HG02571 (cell line): Measurements from ENCODE around the gene OSCP1.
A peak's percentile ranks its signal among the peaks of the same experiment; 100 is the strongest.

Source experiments
- ATAC-seq: cut with Tn5 transposase; IDR thresholded peaks from one replicate; pipeline ENCODE4 v1.9.1; 2021; ENCODE audit warnings: mild to moderate bottlenecking, moderate library complexity; ENCODE audit not compliant: unreplicated experiment

Gene OSCP1

DNA sequence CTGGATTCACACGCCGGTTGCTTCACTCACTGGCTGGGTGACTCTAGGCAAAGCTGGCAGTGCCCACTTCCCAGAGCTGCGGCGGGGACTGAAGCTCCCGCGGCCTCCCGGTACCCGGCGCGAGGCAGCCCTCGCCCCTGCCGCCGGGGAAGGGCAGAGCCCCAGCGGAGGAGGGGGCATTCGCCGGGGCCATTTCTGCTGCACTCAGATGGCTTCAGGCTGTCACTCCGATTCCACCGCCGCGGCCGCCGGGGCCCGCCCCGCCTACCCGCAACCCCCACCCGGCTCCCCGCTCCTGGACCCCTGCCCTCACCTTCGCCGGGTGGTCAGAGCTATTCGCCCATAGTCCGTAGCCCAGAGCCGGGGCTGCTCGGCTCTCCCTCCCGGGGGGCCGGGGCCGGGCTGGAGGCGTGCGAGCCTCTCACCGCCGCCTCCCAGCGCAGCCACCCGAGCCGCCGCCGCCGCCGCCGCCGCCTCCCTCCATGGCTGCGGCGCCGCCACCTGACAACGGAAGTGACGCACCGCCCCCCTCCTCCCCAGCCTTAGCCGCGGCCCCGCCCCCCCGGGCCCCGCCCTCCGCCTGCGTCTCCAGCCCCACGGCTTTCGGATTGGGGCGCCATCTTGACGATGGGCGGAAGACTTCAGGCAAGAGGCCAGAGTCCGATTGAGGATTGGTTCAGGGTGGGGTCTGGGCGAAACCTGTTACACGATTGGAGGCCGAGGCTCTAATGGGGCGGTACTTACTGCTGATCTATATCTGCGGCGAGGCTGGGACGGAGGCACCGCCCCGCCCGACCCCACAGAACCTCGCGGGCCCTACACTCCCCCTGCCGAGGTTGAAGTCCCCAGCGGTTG is 64.6 kb downstream of the OSCP1 start, which contains the start of gene STK40:
STK40 (minus strand) TSS at position 515 of the 855 bp plus-strand sequence. CDS start 24,592 bp downstream, outside the sequence.
- ATAC-seq, result peak; percentile 92

DNA sequence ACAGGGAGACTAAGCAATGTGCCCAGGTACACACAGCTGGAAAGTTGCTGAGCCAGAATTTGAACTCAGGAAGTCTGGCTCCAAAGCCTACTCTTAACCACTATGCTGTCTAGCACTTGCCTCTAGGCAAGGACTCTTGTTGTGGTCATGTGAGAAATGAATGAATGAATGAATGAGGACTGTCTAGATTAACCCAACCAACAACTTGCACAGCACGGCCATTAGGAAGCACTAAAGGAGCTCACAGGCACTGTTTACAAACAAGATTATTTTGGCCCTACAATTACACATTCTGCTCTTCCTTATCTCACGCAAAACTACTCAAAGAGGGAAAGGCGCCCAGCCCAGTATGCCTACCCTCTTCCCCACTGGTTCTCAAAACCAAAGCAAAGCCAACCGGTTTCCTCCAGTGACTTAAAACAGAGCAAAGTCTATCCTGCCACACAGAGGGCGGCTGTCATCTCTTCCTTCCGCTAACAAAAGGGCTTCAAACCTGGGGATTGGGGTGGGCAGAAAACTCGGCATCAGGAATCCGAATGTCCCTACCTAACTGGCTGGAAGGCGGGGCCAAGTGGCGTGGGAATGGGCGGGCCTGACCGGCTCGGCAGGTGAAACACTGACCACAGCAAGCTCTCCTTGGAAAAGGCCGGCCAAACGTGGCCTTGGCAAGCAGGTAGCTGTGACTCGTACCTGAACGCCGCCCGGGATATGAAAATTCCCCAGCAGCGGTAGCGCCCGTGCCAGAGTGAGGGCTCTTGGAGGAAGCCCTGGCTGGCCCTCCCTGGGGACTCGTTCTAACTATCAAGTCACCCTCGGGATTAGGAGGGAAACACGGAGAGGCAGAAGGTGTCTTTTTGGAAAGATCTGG is 65.5 kb downstream of the OSCP1 start:
- no peak for ATAC-seq

DNA sequence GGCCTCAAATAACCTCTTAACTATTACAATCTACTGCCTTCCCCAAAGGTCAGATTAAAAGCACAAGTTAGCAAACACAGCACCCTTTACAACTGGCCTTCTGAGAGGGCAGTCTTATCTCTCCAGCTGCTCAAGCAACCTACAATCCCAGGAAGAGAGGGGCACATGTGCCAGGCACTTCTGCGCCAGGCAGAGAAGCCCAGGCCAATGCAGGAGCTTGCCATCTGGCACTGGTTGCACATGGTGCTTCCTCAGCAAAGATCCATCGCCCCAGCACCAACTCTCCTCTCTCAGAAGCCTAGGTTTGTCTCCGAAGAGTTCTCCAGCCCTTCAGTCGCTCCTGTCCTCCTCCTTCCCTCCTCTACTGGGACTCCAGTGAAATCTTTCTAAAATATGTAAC is 67.0 kb downstream of the OSCP1 start:
- no peak for ATAC-seq

DNA sequence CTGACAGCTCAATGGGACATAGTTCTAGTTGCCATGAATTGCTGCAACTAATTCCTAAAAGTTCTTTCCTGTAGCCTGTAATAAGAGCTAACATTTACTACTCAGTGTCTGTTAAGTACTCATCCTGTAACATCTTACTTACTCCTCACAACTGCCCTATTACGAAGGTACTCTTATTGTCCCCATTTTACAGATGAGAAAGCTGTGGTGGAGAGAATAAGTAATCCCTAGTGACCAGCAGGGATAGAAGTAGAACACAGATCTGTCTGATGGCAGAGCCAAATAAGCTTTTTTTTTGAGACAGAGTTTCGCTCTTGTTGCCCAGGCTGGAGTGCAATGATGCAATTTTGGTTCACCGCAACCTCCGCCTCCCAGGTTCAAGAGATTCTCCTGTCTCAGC is 67.6 kb downstream of the OSCP1 start:
- ATAC-seq, result no peak

DNA sequence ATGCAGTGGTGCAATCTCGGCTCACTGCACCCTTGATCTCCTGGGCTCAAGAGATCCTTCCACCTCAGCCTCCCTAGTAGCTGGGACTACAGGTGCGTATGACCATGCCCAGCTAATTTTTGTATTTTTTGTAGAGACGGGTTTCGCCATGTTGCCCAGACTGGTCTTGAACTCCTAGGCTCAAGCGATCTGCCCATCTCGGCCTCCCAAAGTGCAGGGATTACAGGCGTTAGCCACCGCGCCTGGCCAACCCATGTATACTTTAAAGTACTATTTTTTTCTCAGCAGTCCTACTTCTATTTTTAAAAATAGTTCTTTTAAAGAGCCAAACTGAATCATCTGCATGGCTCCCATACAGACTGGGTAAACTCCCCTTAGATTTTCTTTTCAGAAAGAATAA is 68.0 kb downstream of the OSCP1 start:
- ATAC-seq, result no peak

DNA sequence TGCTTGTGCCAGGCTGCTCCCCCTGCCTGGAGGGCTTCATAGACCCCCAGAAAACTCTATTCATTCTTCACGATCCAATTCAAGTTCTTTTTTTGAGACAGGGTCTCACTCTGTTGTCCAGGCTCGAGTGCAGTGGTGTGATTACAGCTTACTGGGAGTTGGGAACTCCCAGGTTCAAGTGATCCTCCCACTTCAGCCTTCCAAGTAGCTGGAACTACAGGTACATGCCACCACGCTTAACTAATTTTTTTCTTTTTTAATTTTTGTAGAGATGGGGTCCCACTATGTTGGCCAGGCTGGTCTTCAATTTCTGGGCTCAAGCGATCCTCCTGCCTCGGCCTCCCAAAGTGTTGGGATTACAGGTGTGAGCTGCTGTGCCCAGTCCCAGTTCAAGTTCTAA is 68.8 kb downstream of the OSCP1 start:
- ATAC-seq, result no peak

DNA sequence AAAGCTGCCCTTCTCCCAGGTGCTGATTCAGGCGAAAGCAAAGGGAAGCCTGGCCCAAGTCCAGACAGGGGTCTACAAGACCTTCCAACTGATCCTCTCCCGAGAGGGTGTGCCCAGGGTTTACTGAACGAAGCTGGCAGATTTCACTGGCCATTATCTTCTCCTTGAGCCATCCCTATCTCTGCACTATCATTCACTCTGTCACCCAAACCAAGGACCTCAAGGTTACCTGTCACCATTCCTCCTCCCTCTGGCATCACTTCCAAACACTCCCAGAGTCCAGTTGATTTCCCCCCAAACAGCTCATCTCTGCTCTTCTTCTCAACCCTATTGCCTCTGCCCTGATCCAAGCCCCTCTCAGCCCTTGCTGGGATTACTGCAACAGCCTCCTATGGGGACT is 69.5 kb downstream of the OSCP1 start:
- ATAC-seq, result no peak

DNA sequence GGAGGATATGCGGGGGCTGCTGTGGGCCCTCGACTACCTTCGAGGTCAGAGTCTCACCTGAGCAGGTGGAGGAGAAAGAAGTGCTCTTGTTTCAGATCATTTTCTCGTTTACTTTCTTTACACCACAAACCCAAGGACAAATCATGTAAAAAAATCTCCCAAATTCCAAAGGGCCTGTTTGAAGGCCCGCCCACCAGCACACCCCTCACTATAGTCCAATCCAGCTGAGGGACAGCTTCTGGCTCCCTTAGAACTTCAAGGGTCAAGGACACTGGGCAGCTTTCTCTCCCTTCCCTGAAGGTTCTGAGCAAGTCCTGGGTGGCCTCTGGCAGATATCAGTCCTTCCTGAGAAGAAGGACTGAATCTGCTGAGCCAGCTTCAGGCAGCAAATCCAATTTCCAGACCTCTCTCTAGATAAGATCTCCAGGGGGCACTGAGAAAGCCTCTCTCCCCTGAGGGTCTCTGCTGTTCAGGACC is 70.1 kb downstream of the OSCP1 start:
- ATAC-seq, result no peak

DNA sequence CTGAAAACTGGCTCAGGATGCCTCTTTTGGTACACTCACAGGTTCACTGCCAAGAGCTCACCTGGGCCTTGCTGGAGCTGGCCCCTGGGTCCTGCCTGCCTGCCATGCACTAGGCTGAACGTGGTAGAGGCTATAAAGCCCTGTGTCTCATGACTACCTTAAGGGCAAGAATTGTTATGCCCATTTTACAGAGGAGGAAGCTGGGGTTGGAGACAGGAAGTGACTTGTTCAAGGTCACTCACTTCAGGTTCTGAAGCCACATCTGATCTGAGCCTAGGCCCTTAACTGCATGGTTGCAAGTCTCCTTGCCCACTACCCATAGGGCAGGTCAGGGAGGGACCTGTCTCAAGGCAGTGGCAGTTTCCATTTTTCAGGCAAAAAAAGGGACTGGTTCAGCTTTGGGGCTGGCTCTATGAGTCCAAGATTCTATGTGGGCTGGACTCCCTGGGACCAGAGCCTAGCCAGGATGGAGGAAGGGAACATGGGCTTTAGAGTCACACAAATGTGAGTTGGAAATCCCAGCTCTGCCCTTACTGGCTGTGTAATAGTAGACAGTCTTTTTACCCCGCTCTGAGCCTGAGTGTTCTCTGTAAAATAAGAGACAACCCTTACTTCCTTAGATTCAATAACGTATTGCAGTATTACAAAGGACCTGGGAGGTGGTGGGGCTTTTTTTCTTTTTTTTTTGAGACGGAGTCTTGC is 72.3 kb downstream of the OSCP1 start:
- no peak for ATAC-seq

DNA sequence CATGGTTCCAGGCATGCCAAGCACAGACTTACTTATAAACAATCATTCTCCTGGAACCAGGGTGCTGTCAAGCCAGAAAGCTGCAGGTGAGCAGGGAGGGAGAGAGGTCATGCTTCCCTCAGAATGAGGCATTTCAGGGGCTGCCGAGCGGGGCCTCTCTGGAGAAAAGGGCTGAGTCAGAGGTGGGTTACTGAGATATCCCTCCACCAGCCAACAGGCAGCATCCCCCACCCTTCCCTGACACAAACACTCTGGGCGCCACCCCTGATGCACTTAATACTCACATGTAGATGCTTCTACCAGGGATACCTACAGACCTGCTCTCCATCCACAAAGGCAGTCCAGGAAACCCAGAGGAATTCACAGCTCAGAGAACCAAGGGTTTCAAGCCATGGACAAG is 77.6 kb downstream of the OSCP1 start:
- ATAC-seq, result no peak

DNA sequence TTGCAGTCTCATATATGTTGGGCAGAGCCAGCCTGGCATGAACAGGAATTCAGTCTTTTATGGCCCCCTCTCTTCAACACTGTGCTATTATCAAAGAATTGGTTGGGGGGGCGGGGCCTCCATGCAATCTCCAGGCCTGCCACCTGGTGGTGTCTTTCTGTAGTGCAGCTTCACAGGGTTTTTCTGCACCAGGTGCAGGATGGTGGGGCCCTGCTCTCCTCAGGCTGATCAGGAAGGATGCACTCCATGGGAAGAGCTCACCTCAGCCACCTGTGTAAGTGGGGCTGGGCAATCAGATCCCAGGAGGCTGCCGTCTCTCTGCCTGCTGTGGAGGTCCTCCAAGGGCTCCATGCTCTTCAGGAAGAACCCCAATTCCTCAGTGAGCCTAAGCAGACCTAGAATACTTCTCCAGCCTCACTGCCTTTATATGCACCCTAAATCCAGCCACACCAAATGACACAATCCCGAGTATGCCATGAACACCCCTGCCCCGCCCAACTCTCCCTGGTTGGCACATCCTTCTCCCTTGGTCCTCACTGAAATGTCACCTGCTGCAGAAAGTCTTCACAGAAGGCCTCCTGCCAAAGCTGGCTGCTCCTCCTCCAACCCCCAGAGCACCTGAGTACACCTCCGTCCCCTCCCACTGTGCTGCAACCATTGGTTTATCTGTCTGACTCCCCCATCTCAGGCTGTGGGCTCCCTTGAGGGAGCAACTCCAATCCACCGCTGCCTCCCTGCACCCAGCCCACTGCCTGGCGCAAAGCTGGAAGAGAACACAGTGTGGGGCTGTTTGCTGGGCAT is 81.0 kb downstream of the OSCP1 start:
- ATAC-seq, result no peak
